Stomach (tissue), 9 donors: ENCODE measurements around the gene ADCY7. TPM values are rescaled to one million over a fixed set of nuclear protein-coding genes. Genes with fewer than 3 reads are reported as not detected.
A peak's percentile ranks its signal among the peaks of the same experiment; 100 is the strongest.

Experiments used
- DNase-seq, 2 donors: peaks; one replicate each; pipeline versions ENCODE4 v3.0.0 to v3.0.0-alpha.2; 2013 to 2019
- H3K27ac ChIP-seq, 5 donors: fragments of 200-600 bp in 4 of 5; sonication (generic) in 4 of 5; one replicate each; pipeline ENCODE4 v1.5.1; 2013 to 2019; ENCODE audit warnings: mild to moderate bottlenecking in 1 of 5, moderate library complexity in 1 of 5
- H3K27me3 ChIP-seq, 3 donors: fragments of 200-600 bp; sonication (generic); one replicate each; pipeline ENCODE4 v1.5.1; 2017 to 2019; ENCODE audit warnings: mixed run types in 1 of 3
- H3K36me3 ChIP-seq, 4 donors: fragments of 200-600 bp; sonication (generic); 1 replicate in 3 of 4; 2 replicates in 1 of 4; pipeline ENCODE4 v1.5.1; 2016 to 2019
- H3K4me1 ChIP-seq, 4 donors: fragments of 200-600 bp; sonication (generic); one replicate each; pipeline ENCODE4 v1.5.1; 2016 to 2019
- H3K4me3 ChIP-seq, 4 donors: fragments of 200-600 bp; sonication (generic) in 3 of 4; one replicate each; pipeline ENCODE4 v1.5.1; 2016 to 2019; ENCODE audit warnings: mild to moderate bottlenecking in 1 of 4
- H3K9me3 ChIP-seq, 4 donors: fragments of 200-600 bp; sonication (generic); one replicate each; pipeline ENCODE4 v1.5.1; 2016 to 2019
- CTCF ChIP-seq, 7 experiments: fragments of 450-650 bp in 4 of 7; fragments of 200-600 bp in 3 of 7; sonication (generic) in 3 of 7; IDR thresholded peaks; one replicate each; pipeline ENCODE4 v1.5.1; 2016 to 2019; ENCODE audit warnings: antibody characterized with exemption in 7 of 7, control low read depth in 2 of 7, mild to moderate bottlenecking in 1 of 7
- EP300 ChIP-seq: sonication (generic); formaldehyde crosslinking; IDR thresholded peaks from one replicate; pipeline ENCODE4 v1.6.1; 2017; ENCODE audit warnings: antibody characterized with exemption
- POLR2A ChIP-seq, 4 donors: fragments of 450-650 bp; IDR thresholded peaks; one replicate each; pipeline ENCODE4 v1.6.1; 2016; ENCODE audit warnings: antibody characterized with exemption in 4 of 4, control low read depth in 2 of 4, mild to moderate bottlenecking in 1 of 4, moderate library complexity in 1 of 4
- POLR2AphosphoS5 ChIP-seq, 3 donors: sonication (generic); formaldehyde crosslinking; IDR thresholded peaks; one replicate each; pipeline ENCODE4 v1.6.1; 2016; ENCODE audit warnings: antibody characterized with exemption in 3 of 3
- WGBS, 5 donors: extraction: QIAGEN DNeasy Blood & Tissue Kit in 3 of 5; methylation state at CpG; one replicate each; pipeline versions ENCODE4 v1.1.5 to v1.1.7; 2013 to 2018; 5-methylcytosine and 5-hydroxymethylcytosine counted together
- intact Hi-C: fragments of 100-400 bp; cut with DNase I; formaldehyde crosslinking; loops from one replicate; pipeline ENCODE4 v1.15.1; 2023; ENCODE audit warnings: low total_unique reads
- polyA plus RNA-seq, 3 donors: library from polyadenylated mRNA; stranded (reverse); fragments of 200-250 nt; gene quantifications; one replicate each; pipeline ENCODE4 v1.2.3, GENCODE V29; 2013
- total RNA-seq, 5 donors: library from RNA; depleted of rRNA; stranded (reverse); fragments of >200 nt; gene quantifications; one replicate each; pipeline versions ENCODE4 v1.1.0 to v1.2.3, GENCODE V29; 2014 to 2016
- donor health status: healthy with polysubstance abuse.
- donor health status: Bipolar disorder and iron deficiency.
- donor health status: healthy.

The ADCY7 gene
- total and polyA plus RNA-seq, 8 donors: 0.76 to 216 (median 16.5) TPM

- DNase-seq: no peak
Observed at GRCh38 chr16:50315346-50315997, 49.1 kb downstream of the ADCY7 start.

DNA sequence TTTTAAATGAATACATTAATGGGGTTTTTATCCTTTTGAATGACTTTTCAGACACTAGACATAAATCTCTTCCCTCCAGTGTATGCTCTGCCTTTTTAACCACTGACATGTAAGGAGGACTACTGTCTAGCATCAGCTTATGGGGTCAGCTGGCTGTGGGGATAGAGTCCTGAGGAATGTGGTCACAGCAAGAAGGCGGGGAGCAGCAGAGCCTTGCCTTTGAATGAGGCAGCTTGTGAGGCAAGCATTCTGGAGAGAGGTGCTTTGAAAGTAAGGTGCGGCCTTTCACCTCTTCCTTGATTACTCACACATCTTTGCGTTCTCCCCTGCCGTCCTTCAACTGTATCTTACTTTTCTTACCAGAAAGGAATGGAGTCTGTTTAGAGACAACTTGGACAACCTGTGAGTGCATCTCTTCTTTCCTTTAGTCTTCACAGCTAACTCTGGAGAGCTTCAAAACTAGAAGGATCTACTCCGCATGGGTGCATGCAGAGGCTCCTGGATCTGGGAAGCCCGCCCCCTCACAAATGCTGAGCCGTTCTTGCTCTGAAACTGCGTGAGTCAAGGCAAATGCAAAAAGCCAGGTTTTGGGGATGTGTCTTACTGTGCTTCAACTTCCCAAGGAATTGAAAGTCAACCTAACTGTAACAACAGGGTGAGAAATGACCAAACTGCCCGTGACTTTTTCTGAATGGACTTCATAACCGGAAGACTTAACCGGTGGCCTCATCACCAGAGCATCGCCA is 49.9 kb downstream of the ADCY7 start:
- DNase-seq: no peak
- Histone ChIP-seq H3K4me3 (no peak overlapping the region), H3K27ac (peak overlapping the region in 3 of 5 donors; percentile 48 to 71 (median 51)), H3K4me1 (peaks cover 0 to 28% (median 11%) of the 10 kb centered on the region in 4 donors), H3K9me3 (no peaks in the 10 kb centered on the region), H3K27me3 (no peaks in the 10 kb centered on the region), H3K36me3 (peaks cover 64 to 100% (median 98%) of the 10 kb centered on the region in 4 donors)
- TF ChIP-seq EP300 (no peak), POLR2A (IDR thresholded peaks at IDR 0.05) (no peak), CTCF (IDR thresholded peaks at IDR 0.05) (no peak), POLR2AphosphoS5 (IDR thresholded peaks at IDR 0.05) (no peak)
- intact Hi-C loops: no loop called here
- WGBS, 5 donors: 81 to 94% (median 90%) methylated on average over 12 of the region's 12 CpGs

More at GRCh38 chr16:50315346-50315997, 49.1 kb downstream of the ADCY7 start:
- Histone ChIP-seq H3K27me3 (no peaks in the 10 kb centered on the region), H3K36me3 (peaks cover 63 to 97% (median 89%) of the 10 kb centered on the region in 4 donors), H3K4me1 (peaks cover 0 to 28% (median 11%) of the 10 kb centered on the region in 4 donors), H3K9me3 (no peaks in the 10 kb centered on the region), H3K4me3 (no peak overlapping the region), H3K27ac (peak overlapping the region in 4 of 5 donors; percentile 20 to 71 (median 50))
- 76 to 88% (median 88%) methylated on average over 14 to 15 of the region's 15 CpGs for WGBS, 5 donors
- peak in 1 of 3 donors; percentile 12 for TF ChIP-seq POLR2AphosphoS5 (IDR thresholded peaks at IDR 0.05)
- TF ChIP-seq POLR2A (IDR thresholded peaks at IDR 0.05): no peak
- no peak for TF ChIP-seq CTCF (IDR thresholded peaks at IDR 0.05)
- no peak for TF ChIP-seq EP300
- intact Hi-C loops: no loop called here

DNA sequence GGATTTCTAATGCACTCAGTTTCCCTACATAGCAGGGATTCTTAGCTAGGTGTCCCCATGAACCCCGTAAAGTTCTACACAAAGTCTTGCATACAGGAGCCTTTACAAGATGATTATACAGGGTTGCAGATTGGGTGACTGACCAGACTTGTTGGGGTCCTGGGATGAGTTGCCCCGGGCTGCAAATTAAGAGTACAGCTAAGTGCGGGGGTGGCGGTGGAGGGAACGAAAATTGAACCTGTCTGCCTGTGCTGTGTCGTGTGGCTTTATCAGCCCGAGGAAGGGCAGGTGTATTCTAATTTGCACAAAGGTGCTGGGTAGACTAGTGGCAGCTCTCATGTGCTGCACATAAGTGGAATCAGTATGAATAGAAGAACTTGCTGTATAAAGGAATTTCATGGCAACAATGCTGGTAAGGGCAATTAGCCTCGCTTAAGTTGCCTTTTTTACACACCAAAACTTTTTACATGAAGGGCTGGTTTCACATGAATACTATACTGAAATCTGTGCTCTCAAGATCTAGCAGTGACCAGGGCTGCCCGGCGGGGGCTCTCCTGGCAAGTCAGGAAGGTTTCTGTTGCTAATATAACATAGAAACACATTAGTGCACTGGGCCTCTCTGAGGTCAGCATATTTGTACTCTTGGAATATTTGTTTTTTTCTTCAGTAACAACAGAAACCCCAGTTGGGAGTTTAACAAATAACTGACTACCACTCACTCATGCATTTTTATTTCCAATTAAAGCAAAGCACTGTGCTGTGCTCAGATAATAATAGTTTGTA is 50.7 kb downstream of the ADCY7 start:
- H3K4me3 ChIP-seq: no peak overlapping the region
- H3K9me3 ChIP-seq: no peaks in the 10 kb centered on the region
- H3K36me3 ChIP-seq: peaks cover 64 to 100% (median 100%) of the 10 kb centered on the region in 4 donors
- peak overlapping the region in 1 of 5 donors; percentile 71 for H3K27ac ChIP-seq
- intact Hi-C loops: no loop called here
- 81 to 87% (median 85%) methylated on average over 10 of the region's 10 CpGs for WGBS, 5 donors
- H3K4me1 ChIP-seq: peaks cover 0 to 28% (median 11%) of the 10 kb centered on the region in 4 donors
- no peak for TF ChIP-seq CTCF (IDR thresholded peaks at IDR 0.05)
- TF ChIP-seq POLR2A (IDR thresholded peaks at IDR 0.05): no peak
- no peak for TF ChIP-seq POLR2AphosphoS5 (IDR thresholded peaks at IDR 0.05)
- no peak for TF ChIP-seq EP300
- no peaks in the 10 kb centered on the region for H3K27me3 ChIP-seq
- DNase-seq: no peak
